GM18526 (cell line): Measurements from ENCODE around the gene SIAH3.

Experiments
- POLR2A ChIP-seq: IDR thresholded peaks from 3 replicates; pipeline ENCODE4 v1.6.1; 2011; ENCODE audit not compliant: insufficient read length; ENCODE audit errors: extremely low read depth

SIAH3 gene

DNA sequence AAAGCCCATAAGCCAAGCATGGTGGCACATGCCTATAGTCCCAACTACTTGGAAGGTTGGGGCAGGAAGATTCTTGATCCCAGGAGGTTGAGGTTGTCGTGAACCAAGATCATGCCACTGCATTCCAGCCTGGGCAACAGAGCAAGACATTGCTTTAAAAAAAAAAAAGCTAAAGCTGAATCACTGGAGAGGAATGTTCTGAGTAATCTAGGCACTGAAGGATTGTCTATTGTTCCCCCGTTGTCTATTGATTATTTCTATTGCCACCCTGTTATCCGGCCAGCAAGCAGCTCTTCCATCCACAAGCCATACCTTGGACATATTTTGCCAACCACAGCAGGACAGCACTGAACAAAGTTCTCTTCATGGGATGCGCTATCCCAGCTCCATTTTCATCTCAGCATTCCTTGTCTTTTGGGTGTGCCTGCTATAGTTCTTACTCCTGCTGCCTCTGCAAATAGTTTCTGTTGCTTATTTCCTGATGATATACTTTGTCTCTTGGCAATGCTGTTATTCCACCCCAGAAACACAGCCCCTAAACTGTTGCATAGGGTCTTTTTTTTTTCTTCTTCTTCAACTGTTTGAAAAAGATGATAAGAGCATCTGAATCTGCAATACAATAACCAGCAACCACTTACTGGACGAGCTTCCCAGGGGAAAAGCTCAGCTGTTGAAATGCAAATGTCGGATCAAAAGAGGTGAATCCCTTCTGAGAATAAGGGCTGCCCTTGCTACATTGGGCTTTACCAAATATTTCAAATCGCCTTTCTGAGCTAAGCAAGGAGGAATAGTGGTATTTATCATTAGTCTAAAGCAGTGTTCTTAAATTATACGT is 22.2 kb upstream of the SIAH3 start:
- TF ChIP-seq POLR2A: no peak

DNA sequence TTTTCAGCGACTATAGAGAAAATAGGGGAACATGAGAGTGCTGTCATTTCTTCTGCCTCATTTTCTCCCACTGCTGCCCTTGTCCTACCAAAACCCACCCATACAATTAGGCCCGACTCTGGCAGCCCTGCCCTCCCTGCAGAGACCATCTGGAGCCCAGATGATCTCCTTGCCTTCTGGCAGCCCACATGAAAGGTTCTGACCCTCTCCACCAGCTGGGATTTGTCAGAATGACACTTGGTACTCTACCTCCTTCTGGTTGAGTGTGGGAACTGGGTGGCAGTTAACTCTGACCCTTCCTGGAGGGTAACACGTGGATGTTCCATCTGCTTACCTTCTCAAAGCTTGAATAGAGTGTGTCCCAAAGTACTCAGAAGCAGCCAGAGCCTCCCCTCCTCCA is 21.0 kb upstream of the SIAH3 start:
- TF ChIP-seq POLR2A: no peak

GRCh38 chr13:45870232-45870631 is 18.7 kb upstream of the SIAH3 start:
- no peak for TF ChIP-seq POLR2A

DNA sequence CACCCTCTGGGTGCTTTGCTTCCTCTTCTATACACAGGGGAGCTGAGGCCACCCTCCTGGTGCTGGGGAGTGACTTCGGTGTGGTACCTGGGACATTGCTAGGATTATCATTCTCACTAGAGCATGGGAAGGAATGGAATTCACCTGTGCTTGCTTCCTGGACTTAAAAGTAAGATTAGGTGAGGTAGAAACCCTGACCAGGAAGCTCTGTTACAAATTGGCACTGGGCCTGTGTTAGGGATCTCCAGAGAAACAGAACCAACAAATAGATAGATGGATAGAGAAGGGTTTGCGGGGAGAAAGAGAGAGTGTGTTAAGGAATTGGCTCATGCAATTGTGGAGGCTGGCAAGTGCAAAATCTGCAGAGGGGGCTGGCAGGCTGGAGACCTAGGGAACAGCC is 13.9 kb upstream of the SIAH3 start:
- no peak for TF ChIP-seq POLR2A

- TF ChIP-seq POLR2A: no peak
Observed at GRCh38 chr13:45863709-45864590, 12.4 kb upstream of the SIAH3 start.

- no peak for TF ChIP-seq POLR2A
Observed at GRCh38 chr13:45861322-45861721, 9.8 kb upstream of the SIAH3 start.

- TF ChIP-seq POLR2A: no peak
Observed at GRCh38 chr13:45860240-45860639, 8.7 kb upstream of the SIAH3 start.

DNA sequence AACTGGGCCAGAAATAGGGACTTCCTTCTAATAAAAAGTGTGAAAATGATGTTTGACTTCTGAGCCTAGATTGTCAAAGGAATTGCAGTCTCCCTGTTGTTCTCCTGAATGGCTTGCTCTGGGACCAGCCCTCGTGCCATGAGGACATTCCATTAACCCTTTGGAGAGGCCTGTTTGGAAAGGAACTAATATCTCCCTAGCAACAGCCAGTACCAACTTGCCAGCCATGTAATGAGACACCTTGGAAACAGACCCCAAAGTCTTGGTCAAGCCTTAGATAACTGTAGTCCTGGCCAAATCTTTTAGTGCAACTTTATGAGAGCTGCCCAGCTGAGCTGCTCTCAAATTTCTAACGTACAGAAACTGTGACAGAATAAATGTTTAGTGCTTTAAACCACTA is 8.2 kb upstream of the SIAH3 start:
- TF ChIP-seq POLR2A: no peak

GRCh38 chr13:45852494-45852893 is 941 bp upstream of the SIAH3 start:
- no peak for TF ChIP-seq POLR2A

DNA sequence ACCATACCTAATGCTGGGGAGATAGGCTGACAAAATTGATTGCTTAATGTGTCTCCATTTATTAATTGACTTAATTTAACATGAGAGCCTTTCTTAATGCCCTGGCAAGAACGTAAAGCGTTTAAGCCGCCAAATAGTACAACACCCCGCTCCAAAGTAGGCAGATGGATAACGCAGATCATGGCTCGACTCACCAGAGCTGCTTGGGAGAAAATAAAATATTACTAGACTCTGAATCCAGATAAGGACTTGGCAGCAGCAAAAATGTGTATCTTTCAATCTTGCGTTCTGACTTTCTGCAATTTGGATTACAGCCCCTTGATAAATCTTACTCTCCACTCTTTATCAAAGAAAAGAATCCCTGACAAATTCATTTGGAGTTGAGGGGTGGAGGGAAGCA is 403 bp upstream of the SIAH3 start:
- no peak for TF ChIP-seq POLR2A

DNA sequence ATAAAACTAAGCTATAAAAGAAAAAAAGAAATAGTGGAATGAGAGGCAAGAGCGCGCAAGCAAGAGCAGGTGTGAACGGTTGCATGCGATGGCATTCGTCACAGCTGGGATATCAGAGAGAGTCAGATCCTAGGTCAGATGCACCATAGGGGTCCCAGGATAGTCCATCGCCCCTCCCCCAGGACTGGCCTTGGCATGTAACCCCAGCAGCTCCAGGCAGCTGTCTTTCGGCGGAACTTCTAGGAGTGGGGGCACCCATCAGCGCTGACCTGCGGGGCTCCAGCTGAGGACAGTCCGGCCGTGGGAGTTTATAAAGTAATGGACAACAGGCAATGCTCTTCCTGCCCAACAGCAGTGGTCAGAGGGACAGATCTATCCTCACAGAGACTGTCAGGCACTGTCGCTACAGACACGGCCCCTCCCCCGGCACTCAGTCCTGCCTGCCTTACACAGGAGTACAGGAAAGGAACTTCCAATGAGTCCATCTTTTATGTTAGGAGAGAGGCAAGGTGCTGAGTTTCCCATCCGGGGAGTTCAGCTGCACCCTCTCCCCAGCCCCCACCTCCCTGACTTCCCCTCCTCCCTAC is 1.4 kb downstream of the SIAH3 start:
- no peak for TF ChIP-seq POLR2A

GRCh38 chr13:45849408-45849807 is 2.1 kb downstream of the SIAH3 start:
- no peak for TF ChIP-seq POLR2A

DNA sequence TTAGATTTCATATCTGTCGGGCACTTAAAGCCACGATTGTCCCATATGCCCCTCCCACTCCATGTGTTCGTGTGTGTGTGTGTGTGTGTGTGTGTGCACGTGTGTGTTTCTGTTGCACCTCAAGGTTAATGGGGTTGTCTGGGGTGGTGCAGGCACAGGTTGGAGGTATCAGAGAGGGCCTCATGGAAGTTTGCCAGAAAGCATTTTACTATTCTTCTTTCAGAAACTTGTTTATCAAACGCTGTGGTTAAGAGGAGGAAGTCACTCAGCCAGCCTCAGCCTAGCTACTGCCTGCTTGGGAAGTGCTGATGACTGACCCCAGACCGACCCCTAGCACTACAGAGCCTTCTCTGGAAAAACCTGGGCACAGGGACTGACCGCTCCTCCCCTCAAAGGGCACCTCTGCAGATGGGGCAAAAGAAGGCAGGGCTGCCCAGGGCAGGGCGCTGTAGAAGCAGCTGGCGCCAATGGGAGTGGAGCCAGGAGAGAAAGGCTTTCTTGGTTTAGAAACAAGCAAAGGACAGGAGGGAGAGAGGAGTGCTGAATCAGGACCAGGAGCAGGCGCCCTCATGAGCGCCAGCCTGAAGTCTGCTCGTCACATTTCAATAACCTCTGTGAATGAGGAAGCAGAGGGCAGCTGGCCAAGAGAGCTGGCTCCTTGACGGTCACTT is 3.9 kb downstream of the SIAH3 start:
- no peak for TF ChIP-seq POLR2A

DNA sequence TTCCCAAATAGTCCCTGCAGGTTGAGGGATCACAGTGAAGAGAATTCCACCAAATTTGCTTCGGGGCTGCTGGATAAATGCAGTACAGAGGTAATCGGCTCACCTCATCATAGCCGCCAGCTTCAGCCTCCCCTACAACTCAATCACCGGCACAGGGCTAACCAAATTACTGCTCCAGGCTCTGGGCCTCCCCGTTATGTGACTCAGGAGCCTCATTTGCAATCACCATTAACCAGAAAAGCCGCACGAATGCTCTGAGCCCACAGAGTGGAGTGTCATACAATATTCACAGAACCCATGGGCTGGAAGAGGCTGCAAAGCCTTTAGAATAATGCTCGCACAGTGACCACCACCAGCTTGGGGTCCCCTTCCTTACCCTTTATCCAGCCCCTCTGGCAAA is 4.9 kb downstream of the SIAH3 start:
- no peak for TF ChIP-seq POLR2A

DNA sequence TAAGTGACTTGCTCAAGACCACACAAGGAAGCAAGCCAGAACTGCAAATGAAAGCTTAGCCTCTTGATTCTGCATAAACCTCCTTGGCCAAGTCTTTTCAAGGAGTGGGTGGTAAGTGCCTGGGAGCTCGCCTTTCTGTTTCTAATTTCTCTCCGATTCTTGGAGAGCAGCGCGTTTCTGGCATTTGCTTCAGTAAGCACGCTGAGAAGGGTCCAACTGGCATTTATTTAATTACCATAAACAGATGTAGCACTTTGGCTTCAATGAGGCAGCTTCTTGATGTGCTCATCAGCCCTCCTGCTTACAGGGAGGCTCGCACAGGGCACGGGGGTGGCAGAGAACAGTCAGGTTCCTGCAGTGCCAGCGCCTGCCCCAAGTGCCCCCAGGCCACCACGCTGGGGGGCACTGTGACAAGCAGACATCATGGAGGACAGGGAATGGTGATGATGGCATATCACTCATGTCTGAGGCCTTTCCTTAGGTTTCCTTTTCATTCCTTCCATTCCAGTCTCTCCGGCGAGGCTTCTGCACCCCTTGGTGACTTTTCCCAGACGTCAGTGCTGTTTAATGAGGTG is 13.3 kb downstream of the SIAH3 start:
- TF ChIP-seq POLR2A: no peak
